ENCODE measurements around the gene CDH4. TPM values are rescaled to one million over a fixed set of nuclear protein-coding genes. Genes with fewer than 3 reads are reported as not detected.

Gene CDH4
- total and polyA plus RNA-seq, 2 of the 13 experiments (the other 11 are each of a cell fraction or from before 2014, with no cell fraction given) = not detected

DNA sequence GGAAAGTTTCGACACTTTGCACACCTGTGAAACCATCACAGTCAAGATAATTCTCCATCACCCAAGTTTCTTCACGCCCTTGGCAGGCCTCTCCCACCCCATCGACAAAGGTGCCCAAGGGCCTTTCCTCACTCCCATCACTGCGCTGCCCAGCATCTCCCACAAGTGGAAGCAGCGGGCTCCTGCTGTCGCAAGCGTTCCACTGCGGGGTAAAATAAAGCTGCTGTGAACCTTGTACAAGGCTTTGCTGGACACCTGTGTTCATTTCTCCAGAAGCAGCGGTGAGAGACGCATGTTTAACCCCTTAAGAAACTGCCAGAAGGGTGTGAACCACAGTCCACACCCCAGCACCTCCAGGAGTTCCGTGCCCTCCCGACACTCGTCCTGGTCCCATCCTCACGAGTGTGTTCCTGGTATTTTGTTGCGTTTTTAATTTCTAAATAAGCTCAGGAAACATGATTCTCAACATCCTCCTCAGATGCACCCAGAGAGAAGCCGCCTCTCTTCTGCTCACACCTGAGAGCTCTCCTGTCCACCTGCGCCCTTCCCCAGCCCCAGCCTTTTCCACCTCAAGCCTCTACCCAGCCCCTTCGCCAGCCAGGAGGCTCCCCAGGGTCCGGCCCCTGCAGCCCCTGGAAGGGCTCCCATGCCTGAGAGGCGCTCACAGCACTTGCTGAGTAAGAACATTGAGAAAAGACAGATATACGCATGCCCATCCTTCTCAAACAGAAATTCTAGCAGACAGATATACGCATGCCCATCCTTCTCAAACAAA lies 716.2 kb downstream of the CDH4 start:
- H3K9ac ChIP-seq (ENCODE audit: insufficient read depth, low read depth, low read length) = no peak overlapping the region
- H3K27ac ChIP-seq (ENCODE audit: extremely low read length, insufficient read depth, low read length) = no peak overlapping the region
- in situ Hi-C loops (cut with HindIII; ENCODE audit: extremely low pct_ligation_motif_present, low pct_unique_long_range_greater_than_20kb) (loop anchor here (5.0 kb wide), 1 partner anchor 51 kb away; no protein-coding TSS in a partner anchor), intact Hi-C loops (cut with micrococcal nuclease; ENCODE audit: unreplicated experiment) (no loop called here)
- H3K36me3 ChIP-seq (replicated peaks in 1 of 2; ENCODE audit: control insufficient read depth in 1 of 2, insufficient read depth in 2 of 2, low read length in 2 of 2) = peaks cover 11 to 16% of the 10 kb centered on the region in 2 experiments; a peak in 4 of 5 replicates
- no TSS peak for BruUV-seq (replicated peaks)
- no peak for DNase-seq (ENCODE audit: low spot score)
- no peaks in the 10 kb centered on the region; a peak in 1 of 5 replicates for H3K27me3 ChIP-seq (ENCODE audit: control insufficient read depth in 1 of 2, insufficient read depth in 2 of 2, low read length in 2 of 2)
- FAIRE-seq = no peak
- ChIA-PET CTCF (ENCODE audit: low intra/inter-chr PET ratio, low total read pairs) (no interaction called here), POLR2A (no interaction called here)
- TF ChIP-seq, protein P1, sequence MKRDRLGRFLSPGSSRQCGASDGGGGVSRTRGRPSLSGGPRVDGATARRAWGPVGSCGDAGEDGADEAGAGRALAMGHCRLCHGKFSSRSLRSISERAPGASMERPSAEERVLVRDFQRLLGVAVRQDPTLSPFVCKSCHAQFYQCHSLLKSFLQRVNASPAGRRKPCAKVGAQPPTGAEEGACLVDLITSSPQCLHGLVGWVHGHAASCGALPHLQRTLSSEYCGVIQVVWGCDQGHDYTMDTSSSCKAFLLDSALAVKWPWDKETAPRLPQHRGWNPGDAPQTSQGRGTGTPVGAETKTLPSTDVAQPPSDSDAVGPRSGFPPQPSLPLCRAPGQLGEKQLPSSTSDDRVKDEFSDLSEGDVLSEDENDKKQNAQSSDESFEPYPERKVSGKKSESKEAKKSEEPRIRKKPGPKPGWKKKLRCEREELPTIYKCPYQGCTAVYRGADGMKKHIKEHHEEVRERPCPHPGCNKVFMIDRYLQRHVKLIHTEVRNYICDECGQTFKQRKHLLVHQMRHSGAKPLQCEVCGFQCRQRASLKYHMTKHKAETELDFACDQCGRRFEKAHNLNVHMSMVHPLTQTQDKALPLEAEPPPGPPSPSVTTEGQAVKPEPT (CRISPR knock-in tag; IDR thresholded peaks at IDR 0.05; ENCODE audit: low read depth) = no peak
- TF ChIP-seq NAIF1 (CRISPR knock-in tag; IDR thresholded peaks at IDR 0.05; ENCODE audit: borderline replicate concordance) (no peak), ZMYM4 (CRISPR knock-in tag; IDR thresholded peaks at IDR 0.05) (no peak), YEATS2 (CRISPR knock-in tag; IDR thresholded peaks at IDR 0.05; ENCODE audit: borderline replicate concordance) (no peak), ZNF891 (CRISPR knock-in tag; IDR thresholded peaks at IDR 0.05) (no peak), THYN1 (CRISPR knock-in tag; IDR thresholded peaks at IDR 0.05; ENCODE audit: borderline replicate concordance, low read depth) (no peak)
- TF ChIP-seq, protein P2, sequence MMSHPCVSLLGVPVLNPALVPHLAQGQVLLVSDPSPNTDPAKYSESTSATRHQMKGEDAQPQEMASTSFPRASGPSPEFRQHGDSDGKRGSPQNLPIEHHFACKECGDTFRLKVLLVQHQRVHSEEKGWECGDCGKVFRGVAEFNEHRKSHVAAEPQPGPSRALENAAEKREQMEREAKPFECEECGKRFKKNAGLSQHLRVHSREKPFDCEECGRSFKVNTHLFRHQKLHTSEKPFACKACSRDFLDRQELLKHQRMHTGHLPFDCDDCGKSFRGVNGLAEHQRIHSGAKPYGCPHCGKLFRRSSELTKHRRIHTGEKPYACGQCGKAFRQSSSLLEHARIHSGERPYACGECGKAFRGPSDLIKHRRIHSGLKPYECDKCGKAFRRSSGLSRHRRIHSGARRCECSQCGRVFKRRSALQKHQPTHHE (CRISPR knock-in tag; IDR thresholded peaks at IDR 0.05; ENCODE audit: borderline replicate concordance) = no peak
- TF ChIP-seq, protein P3, sequence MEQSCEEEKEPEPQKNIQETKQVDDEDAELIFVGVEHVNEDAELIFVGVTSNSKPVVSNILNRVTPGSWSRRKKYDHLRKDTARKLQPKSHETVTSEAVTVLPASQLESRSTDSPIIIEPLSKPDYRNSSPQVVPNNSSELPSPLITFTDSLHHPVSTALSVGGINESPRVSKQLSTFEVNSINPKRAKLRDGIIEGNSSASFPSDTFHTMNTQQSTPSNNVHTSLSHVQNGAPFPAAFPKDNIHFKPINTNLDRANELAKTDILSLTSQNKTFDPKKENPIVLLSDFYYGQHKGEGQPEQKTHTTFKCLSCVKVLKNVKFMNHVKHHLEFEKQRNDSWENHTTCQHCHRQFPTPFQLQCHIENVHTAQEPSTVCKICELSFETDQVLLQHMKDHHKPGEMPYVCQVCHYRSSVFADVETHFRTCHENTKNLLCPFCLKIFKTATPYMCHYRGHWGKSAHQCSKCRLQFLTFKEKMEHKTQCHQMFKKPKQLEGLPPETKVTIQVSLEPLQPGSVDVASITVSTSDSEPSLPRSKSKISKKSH (CRISPR knock-in tag; IDR thresholded peaks at IDR 0.05; ENCODE audit: borderline replicate concordance) = no peak
- H3K4me1 ChIP-seq (ENCODE audit: insufficient read depth, low read length) = peaks cover 31% of the 10 kb centered on the region
- 68% methylated on average over 22 of the region's 22 CpGs for WGBS (ENCODE audit: low lambda C conversion rate)
- no peaks in the 10 kb centered on the region for H3K9me3 ChIP-seq (ENCODE audit: low read length)
- ATAC-seq = no peak
- no peaks in the 10 kb centered on the region for H3K79me2 ChIP-seq (ENCODE audit: insufficient read depth, low read length)
- H2AFZ ChIP-seq (ENCODE audit: low read length) = no peak overlapping the region
- H3K4me3 ChIP-seq (replicated peaks in 1 of 3; ENCODE audit: insufficient read depth in 1 of 3, low read depth in 2 of 3, low read length in 3 of 3) = no peak overlapping the region
- no peaks in the 10 kb centered on the region for H4K20me1 ChIP-seq (ENCODE audit: insufficient read depth, low read length)
- no peak overlapping the region for H3K4me2 ChIP-seq (ENCODE audit: low read depth, low read length)

All from HepG2 (cell line).